ENCODE results near the gene BMP2K.

GRCh38 chr4:78754872-78755271, 21.3 kb upstream of the BMP2K start:
- TF ChIP-seq CTCF (IDR thresholded peaks at IDR 0.05; ENCODE audit: control extremely low read depth in 1 of 3, insufficient read depth in 1 of 3, low read depth in 1 of 3, low read length in 3 of 3) (no peak), CHD7 (IDR thresholded peaks at IDR 0.05; ENCODE audit: insufficient replicate concordance, low read length) (no peak)
